Caco-2 (cell line): ENCODE results near the gene SAC3D1. TPM values are rescaled to one million over a fixed set of nuclear protein-coding genes. Genes with fewer than 3 reads are reported as not detected.

Experiments
- BruUV-seq: library from RNA; stranded (reverse); fragments of 400-500 nt; replicated peaks from 2 replicates; lab custom pipeline; 2021; lab: Mats Ljungman, UMichigan
- CTCF ChIA-PET: fragments of 300-600 bp; sonication (Branson Sonifier 250); formaldehyde crosslinking; loops from one replicate; lab custom pipeline; 2022; ENCODE audit warnings: antibody characterized with exemption; lab: Charles Lee
- POLR2A ChIA-PET: fragments of 300-600 bp; sonication (Branson Sonifier 250); formaldehyde crosslinking; loops from one replicate; lab custom pipeline; 2022; ENCODE audit warnings: antibody characterized with exemption; lab: Charles Lee
- DNase-seq, 2 experiments: peaks; one replicate each; pipeline versions ENCODE4 v3.0.0 to v3.0.0-alpha.2; 2020 to 2022
- H3K27me3 ChIP-seq: replicated peaks from 2 replicates; pipeline ENCODE4 v1.6.0; 2011; ENCODE audit warnings: low read length; ENCODE audit not compliant: control insufficient read depth, insufficient read depth
- H3K36me3 ChIP-seq: 2 replicates; pipeline ENCODE4 v1.5.1; 2011; ENCODE audit warnings: low read length; ENCODE audit not compliant: control insufficient read depth, insufficient read depth
- H3K4me1 ChIP-seq: fragments of 250-450 bp; sonication (Bioruptor Pico); 2 replicates; pipeline ENCODE4 v1.5.1; 2020; ENCODE audit warnings: mild to moderate bottlenecking
- H3K4me3 ChIP-seq: 2 replicates; pipeline ENCODE4 v1.5.1; 2011; ENCODE audit warnings: low read depth, mild to moderate bottlenecking, control low read depth, low read length
- H3K9me3 ChIP-seq: fragments of 250-450 bp; sonication (Bioruptor Pico); 2 replicates; pipeline ENCODE4 v1.5.1; 2020; ENCODE audit warnings: mild to moderate bottlenecking, moderate library complexity
- H3K27ac Mint-ChIP-seq: one replicate; pipeline ENCODE4 v1.8.0; 2022; ENCODE audit warnings: mixed read lengths; ENCODE audit not compliant: unreplicated experiment
- H3K27me3 Mint-ChIP-seq: one replicate; pipeline ENCODE4 v1.8.0; 2022; ENCODE audit warnings: mixed read lengths; ENCODE audit not compliant: insufficient read depth, unreplicated experiment
- H3K36me3 Mint-ChIP-seq: one replicate; pipeline ENCODE4 v1.8.0; 2022; ENCODE audit warnings: mild to moderate bottlenecking, mixed read lengths; ENCODE audit not compliant: insufficient read depth, unreplicated experiment
- H3K4me1 Mint-ChIP-seq: one replicate; pipeline ENCODE4 v1.8.0; 2022; ENCODE audit warnings: low read depth, mixed read lengths; ENCODE audit not compliant: unreplicated experiment
- H3K4me3 Mint-ChIP-seq: one replicate; pipeline ENCODE4 v1.8.0; 2022; ENCODE audit warnings: mild to moderate bottlenecking, moderate library complexity, mixed read lengths; ENCODE audit not compliant: unreplicated experiment
- H3K9me3 Mint-ChIP-seq: one replicate; pipeline ENCODE4 v1.8.0; 2022; ENCODE audit warnings: mixed read lengths; ENCODE audit not compliant: unreplicated experiment
- CTCF ChIP-seq, 2 experiments: fragments of 200-600 bp in 1 of 2; IDR thresholded peaks; 1 replicate in 1 of 2; 2 replicates in 1 of 2; pipeline versions ENCODE4 v1.5.1 to v1.8.0; 2011 to 2022; ENCODE audit warnings: antibody characterized with exemption in 1 of 2, control low read depth in 1 of 2, inconsistent platforms in 1 of 2, low read depth in 1 of 2, low read length in 1 of 2, mild to moderate bottlenecking in 1 of 2, moderate library complexity in 1 of 2; ENCODE audit not compliant: insufficient read depth in 1 of 2, severe bottlenecking in 1 of 2, unreplicated experiment in 1 of 2
- intact Hi-C: fragments of 100-400 bp; cut with micrococcal nuclease; formaldehyde crosslinking; loops from one replicate; pipeline ENCODE4 v1.10.0; 2022; ENCODE audit not compliant: unreplicated experiment
- total RNA-seq: library from RNA; stranded (reverse); gene quantifications from 2 replicates; pipeline ENCODE4 v1.2.3, GENCODE V29; 2022

SAC3D1 gene
- total RNA-seq, 1 experiment from 2014 or later = 21.2 TPM

- H3K36me3 ChIP-seq = peaks cover 2% of the 10 kb centered on the region; the same call in 1 of the 2 replicates
- BruUV-seq = no TSS peak
- no peak overlapping the region for H3K4me3 Mint-ChIP-seq
- H3K9me3 Mint-ChIP-seq = no peaks in the 10 kb centered on the region
- CTCF ChIA-PET = no interaction called here
- H3K4me3 ChIP-seq = no peak overlapping the region
- H3K9me3 ChIP-seq = no peaks in the 10 kb centered on the region
- no peak overlapping the region for H3K27ac Mint-ChIP-seq
- TF ChIP-seq CTCF (IDR thresholded peaks at IDR 0.05; ENCODE audit: insufficient read depth in 1 of 2, low read depth in 1 of 2, low read length in 1 of 2, severe bottlenecking in 1 of 2, unreplicated experiment in 1 of 2) = no peak
- H3K27me3 ChIP-seq = no peaks in the 10 kb centered on the region
- no peaks in the 10 kb centered on the region for H3K27me3 Mint-ChIP-seq
- peaks cover 12% of the 10 kb centered on the region for H3K4me1 Mint-ChIP-seq
- POLR2A ChIA-PET = no interaction called here
- peaks cover 39% of the 10 kb centered on the region for H3K36me3 Mint-ChIP-seq
- peaks cover 16% of the 10 kb centered on the region; the same call in 1 of the 2 replicates for H3K4me1 ChIP-seq
- intact Hi-C loops = no loop called here
- no peak for DNase-seq
Measured at GRCh38 chr11:65087216-65087615, 46.2 kb downstream of the SAC3D1 start.

GRCh38 chr11:65087827-65088226 lies 46.8 kb downstream of the SAC3D1 start:
- no peak for TF ChIP-seq CTCF (IDR thresholded peaks at IDR 0.05; ENCODE audit: insufficient read depth in 1 of 2, low read depth in 1 of 2, low read length in 1 of 2, severe bottlenecking in 1 of 2, unreplicated experiment in 1 of 2)
- H3K4me1 ChIP-seq = peaks cover 12% of the 10 kb centered on the region; the same call in 1 of the 2 replicates
- intact Hi-C loops = no loop called here
- no TSS peak for BruUV-seq
- POLR2A ChIA-PET = no interaction called here
- peaks cover 2% of the 10 kb centered on the region; the same call in 1 of the 2 replicates for H3K36me3 ChIP-seq
- CTCF ChIA-PET = no interaction called here
- no peaks in the 10 kb centered on the region for H3K27me3 Mint-ChIP-seq
- no peak overlapping the region for H3K4me3 ChIP-seq
- H3K4me3 Mint-ChIP-seq = no peak overlapping the region
- H3K36me3 Mint-ChIP-seq = peaks cover 34% of the 10 kb centered on the region
- DNase-seq = no peak
- no peaks in the 10 kb centered on the region for H3K27me3 ChIP-seq
- H3K9me3 Mint-ChIP-seq = no peaks in the 10 kb centered on the region
- no peaks in the 10 kb centered on the region for H3K9me3 ChIP-seq
- H3K27ac Mint-ChIP-seq = no peak overlapping the region
- H3K4me1 Mint-ChIP-seq = peaks cover 9% of the 10 kb centered on the region

- Mint-ChIP-seq H3K4me3 (no peak overlapping the region), H3K4me1 (peaks cover 7% of the 10 kb centered on the region), H3K9me3 (no peaks in the 10 kb centered on the region), H3K27ac (no peak overlapping the region), H3K36me3 (peaks cover 16% of the 10 kb centered on the region), H3K27me3 (no peaks in the 10 kb centered on the region)
- Histone ChIP-seq H3K36me3 (peaks cover 2% of the 10 kb centered on the region; the same call in 1 of the 2 replicates), H3K4me1 (peaks cover 10% of the 10 kb centered on the region; the same call in 1 of the 2 replicates), H3K9me3 (no peaks in the 10 kb centered on the region), H3K4me3 (no peak overlapping the region), H3K27me3 (no peaks in the 10 kb centered on the region)
- BruUV-seq = no TSS peak
- ChIA-PET CTCF (interaction anchor here (0.5 kb wide), 1 partner anchor 25 kb away, joined by 5 read pairs; no protein-coding TSS in a partner anchor), POLR2A (no interaction called here)
- intact Hi-C loops = no loop called here
- TF ChIP-seq CTCF (IDR thresholded peaks at IDR 0.05; ENCODE audit: insufficient read depth in 1 of 2, low read depth in 1 of 2, low read length in 1 of 2, severe bottlenecking in 1 of 2, unreplicated experiment in 1 of 2) = no peak
- no peak for DNase-seq
Measured at GRCh38 chr11:65089621-65090020, 48.6 kb downstream of the SAC3D1 start.
